Measurements from ENCODE around the gene FSTL4. TPM values are rescaled to one million over a fixed set of nuclear protein-coding genes. Genes with fewer than 3 reads are reported as not detected.

FSTL4 gene
- polyA plus RNA-seq, 3 donors, result not detected

DNA sequence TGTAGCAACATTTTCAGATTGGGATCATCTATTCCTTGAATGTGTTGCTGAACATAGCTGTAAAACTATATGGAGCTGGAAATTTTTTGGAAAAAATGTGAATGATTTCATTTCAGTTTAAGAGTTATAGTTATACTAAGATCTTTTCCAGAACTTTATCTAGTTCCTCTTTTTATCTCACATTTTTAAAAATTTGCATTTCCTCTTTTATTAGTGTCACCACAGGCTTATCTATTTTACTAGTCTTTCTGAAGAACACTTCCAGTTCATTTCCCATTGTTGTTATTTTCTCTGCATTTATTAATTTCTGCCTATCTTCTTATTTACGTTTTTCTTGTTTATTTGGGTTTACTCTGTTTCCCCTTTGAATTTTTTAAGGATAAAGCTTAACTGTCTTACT is 46.0 kb upstream of the FSTL4 start:
- H3K9ac ChIP-seq (ENCODE audit: insufficient read depth, low read length, poor library complexity, severe bottlenecking), result no peak overlapping the region
- no peak overlapping the region for H3K4me3 ChIP-seq (replicated peaks in 1 of 3; ENCODE audit: low read depth in 2 of 3, low read length in 3 of 3)
- peaks cover 0 to 2% (median 1%) of the 10 kb centered on the region in 3 donors for H3K27me3 Mint-ChIP-seq (ENCODE audit: low read depth in 3 of 3)
- no peaks in the 10 kb centered on the region for H3K4me1 ChIP-seq (ENCODE audit: control insufficient read depth in 1 of 2, insufficient read depth in 2 of 2, low read length in 2 of 2)
- H3K79me2 ChIP-seq (ENCODE audit: insufficient read depth, low read length), result no peaks in the 10 kb centered on the region
- H3K36me3 Mint-ChIP-seq, result no peaks in the 10 kb centered on the region
- H4K20me1 ChIP-seq (ENCODE audit: insufficient read depth, low read length), result no peaks in the 10 kb centered on the region
- H3K9me3 Mint-ChIP-seq, result no peaks in the 10 kb centered on the region
- H3K4me1 Mint-ChIP-seq, result peaks cover 3% of the 10 kb centered on the region
- H3K9me3 ChIP-seq (replicated peaks in 1 of 2; ENCODE audit: control insufficient read depth in 1 of 2, insufficient read depth in 1 of 2, low read length in 2 of 2), result no peaks in the 10 kb centered on the region
- TF ChIP-seq, protein P1, sequence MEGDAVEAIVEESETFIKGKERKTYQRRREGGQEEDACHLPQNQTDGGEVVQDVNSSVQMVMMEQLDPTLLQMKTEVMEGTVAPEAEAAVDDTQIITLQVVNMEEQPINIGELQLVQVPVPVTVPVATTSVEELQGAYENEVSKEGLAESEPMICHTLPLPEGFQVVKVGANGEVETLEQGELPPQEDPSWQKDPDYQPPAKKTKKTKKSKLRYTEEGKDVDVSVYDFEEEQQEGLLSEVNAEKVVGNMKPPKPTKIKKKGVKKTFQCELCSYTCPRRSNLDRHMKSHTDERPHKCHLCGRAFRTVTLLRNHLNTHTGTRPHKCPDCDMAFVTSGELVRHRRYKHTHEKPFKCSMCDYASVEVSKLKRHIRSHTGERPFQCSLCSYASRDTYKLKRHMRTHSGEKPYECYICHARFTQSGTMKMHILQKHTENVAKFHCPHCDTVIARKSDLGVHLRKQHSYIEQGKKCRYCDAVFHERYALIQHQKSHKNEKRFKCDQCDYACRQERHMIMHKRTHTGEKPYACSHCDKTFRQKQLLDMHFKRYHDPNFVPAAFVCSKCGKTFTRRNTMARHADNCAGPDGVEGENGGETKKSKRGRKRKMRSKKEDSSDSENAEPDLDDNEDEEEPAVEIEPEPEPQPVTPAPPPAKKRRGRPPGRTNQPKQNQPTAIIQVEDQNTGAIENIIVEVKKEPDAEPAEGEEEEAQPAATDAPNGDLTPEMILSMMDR (IDR thresholded peaks at IDR 0.05), result no peak
- H3K4me3 Mint-ChIP-seq, result no peak overlapping the region
- DNase-seq, result peak in 1 of 3 donors; percentile 2
- no peak overlapping the region for H3K27ac ChIP-seq (ENCODE audit: low read depth in 1 of 2, low read length in 2 of 2)
- no peak overlapping the region for H2AFZ ChIP-seq (ENCODE audit: insufficient read depth, low read depth, low read length, poor library complexity, severe bottlenecking)
- H3K36me3 ChIP-seq (replicated peaks in 1 of 2; ENCODE audit: control insufficient read depth in 1 of 2, insufficient read depth in 2 of 2, low read length in 2 of 2), result no peaks in the 10 kb centered on the region
- no peak overlapping the region for H3K4me2 ChIP-seq (replicated peaks; ENCODE audit: extremely low read depth, low read length, poor library complexity, severe bottlenecking)
- no CpG with 5 or more reads among the region's 1 CpG for WGBS (ENCODE audit: insufficient coverage)
- intact Hi-C loops (cut with micrococcal nuclease), result no loop called here
- no peaks in the 10 kb centered on the region for H3K27me3 ChIP-seq (ENCODE audit: control insufficient read depth in 2 of 2, insufficient read depth in 2 of 2, low read length in 2 of 2)
- no peak overlapping the region for H3K27ac Mint-ChIP-seq

DNA sequence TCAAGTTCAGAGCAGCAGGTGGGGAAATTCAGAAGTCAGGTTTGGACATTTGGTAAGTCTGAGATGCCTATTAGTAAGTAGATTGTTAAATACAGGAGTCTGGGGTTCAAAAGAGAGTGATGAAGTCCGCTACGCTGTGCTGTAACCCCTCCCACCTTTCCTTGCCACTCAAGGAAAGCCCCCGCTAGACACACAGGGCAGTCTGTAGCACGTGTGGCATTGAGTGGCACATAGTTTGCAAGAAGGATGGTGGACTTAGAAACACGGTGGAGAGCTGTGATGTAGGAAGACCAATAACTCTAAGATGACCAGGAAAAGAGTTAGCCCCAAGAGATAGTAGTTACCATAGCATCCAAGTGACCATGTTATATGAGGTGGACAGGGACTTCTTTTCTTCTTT is 44.7 kb upstream of the FSTL4 start:
- intact Hi-C loops (cut with micrococcal nuclease), result no loop called here
- no peak overlapping the region for H3K27ac ChIP-seq (ENCODE audit: low read depth in 1 of 2, low read length in 2 of 2)
- H3K4me3 ChIP-seq (replicated peaks in 1 of 3; ENCODE audit: low read depth in 2 of 3, low read length in 3 of 3), result no peak overlapping the region
- no peak overlapping the region for H3K27ac Mint-ChIP-seq
- peaks cover 0 to 4% (median 0%) of the 10 kb centered on the region in 7 donors for H3K9me3 Mint-ChIP-seq
- peaks cover 3% of the 10 kb centered on the region for H3K4me1 Mint-ChIP-seq
- H3K27me3 Mint-ChIP-seq (ENCODE audit: low read depth in 3 of 3), result peaks cover 0 to 2% (median under 1%) of the 10 kb centered on the region in 3 donors
- no peak overlapping the region for H3K4me3 Mint-ChIP-seq
- TF ChIP-seq, protein P1 (IDR thresholded peaks at IDR 0.05), result no peak
- H3K79me2 ChIP-seq (ENCODE audit: insufficient read depth, low read length), result no peaks in the 10 kb centered on the region
- H3K9ac ChIP-seq (ENCODE audit: insufficient read depth, low read length, poor library complexity, severe bottlenecking), result no peak overlapping the region
- H3K36me3 Mint-ChIP-seq, result no peaks in the 10 kb centered on the region
- no peaks in the 10 kb centered on the region for H3K9me3 ChIP-seq (replicated peaks in 1 of 2; ENCODE audit: control insufficient read depth in 1 of 2, insufficient read depth in 1 of 2, low read length in 2 of 2)
- no peaks in the 10 kb centered on the region for H4K20me1 ChIP-seq (ENCODE audit: insufficient read depth, low read length)
- no peak overlapping the region for H3K4me2 ChIP-seq (replicated peaks; ENCODE audit: extremely low read depth, low read length, poor library complexity, severe bottlenecking)
- no peak overlapping the region for H2AFZ ChIP-seq (ENCODE audit: insufficient read depth, low read depth, low read length, poor library complexity, severe bottlenecking)
- no peak for DNase-seq
- H3K4me1 ChIP-seq (ENCODE audit: control insufficient read depth in 1 of 2, insufficient read depth in 2 of 2, low read length in 2 of 2), result no peaks in the 10 kb centered on the region
- 75% methylated on average over 1 of the region's 5 CpGs for WGBS (ENCODE audit: insufficient coverage)
- no peaks in the 10 kb centered on the region for H3K36me3 ChIP-seq (replicated peaks in 1 of 2; ENCODE audit: control insufficient read depth in 1 of 2, insufficient read depth in 2 of 2, low read length in 2 of 2)
- H3K27me3 ChIP-seq (ENCODE audit: control insufficient read depth in 2 of 2, insufficient read depth in 2 of 2, low read length in 2 of 2), result no peaks in the 10 kb centered on the region

Data from CD14-positive monocyte (primary cell).